Measurements from ENCODE around the gene CFAP119.

DNA sequence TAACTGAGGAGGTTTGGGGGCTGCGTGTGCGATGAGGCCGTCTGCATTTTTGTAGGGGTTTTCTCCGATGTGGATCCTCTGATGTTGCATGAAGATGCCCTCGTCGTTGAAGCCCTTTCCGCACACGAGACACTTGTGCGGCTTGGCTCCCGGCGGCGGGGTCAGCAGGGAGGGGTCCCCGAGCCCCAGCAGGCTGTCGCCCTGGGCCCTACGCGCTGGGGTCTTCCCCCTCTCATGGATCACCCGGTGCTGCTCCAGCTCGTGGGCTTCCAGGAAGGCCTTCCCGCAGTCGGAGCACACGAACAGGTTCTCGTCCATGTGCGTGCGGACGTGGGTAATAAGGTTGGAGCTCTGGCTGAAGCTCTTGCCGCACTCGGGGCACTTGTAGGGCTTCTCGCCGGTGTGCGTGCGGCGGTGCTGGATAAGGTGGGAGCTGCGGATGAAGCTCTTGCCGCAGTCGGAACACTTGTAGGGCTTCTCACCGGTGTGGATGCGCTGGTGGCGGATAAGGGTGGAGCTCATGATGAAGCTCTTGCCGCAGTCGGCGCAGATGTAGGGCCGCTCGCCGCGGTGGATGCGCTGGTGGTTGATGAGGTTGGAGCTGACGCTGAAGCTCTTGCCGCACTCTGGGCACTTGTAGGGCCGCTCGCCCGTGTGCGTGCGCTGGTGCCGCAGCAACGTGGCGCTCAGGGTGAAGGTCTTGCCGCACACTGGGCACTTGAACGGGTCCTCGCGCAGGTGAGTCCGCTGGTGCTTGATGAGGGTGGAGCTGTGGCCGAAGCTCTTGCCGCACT lies 20.8 kb upstream of the CFAP119 start:
- TF ChIP-seq EZH2phosphoT487 (IDR thresholded peaks at IDR 0.05; ENCODE audit: low read depth) = no peak
- TF ChIP-seq, protein P1, sequence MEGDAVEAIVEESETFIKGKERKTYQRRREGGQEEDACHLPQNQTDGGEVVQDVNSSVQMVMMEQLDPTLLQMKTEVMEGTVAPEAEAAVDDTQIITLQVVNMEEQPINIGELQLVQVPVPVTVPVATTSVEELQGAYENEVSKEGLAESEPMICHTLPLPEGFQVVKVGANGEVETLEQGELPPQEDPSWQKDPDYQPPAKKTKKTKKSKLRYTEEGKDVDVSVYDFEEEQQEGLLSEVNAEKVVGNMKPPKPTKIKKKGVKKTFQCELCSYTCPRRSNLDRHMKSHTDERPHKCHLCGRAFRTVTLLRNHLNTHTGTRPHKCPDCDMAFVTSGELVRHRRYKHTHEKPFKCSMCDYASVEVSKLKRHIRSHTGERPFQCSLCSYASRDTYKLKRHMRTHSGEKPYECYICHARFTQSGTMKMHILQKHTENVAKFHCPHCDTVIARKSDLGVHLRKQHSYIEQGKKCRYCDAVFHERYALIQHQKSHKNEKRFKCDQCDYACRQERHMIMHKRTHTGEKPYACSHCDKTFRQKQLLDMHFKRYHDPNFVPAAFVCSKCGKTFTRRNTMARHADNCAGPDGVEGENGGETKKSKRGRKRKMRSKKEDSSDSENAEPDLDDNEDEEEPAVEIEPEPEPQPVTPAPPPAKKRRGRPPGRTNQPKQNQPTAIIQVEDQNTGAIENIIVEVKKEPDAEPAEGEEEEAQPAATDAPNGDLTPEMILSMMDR (IDR thresholded peaks at IDR 0.05; ENCODE audit: low read depth, low read length) = no peak
